WERI-Rb-1 (cell line): ENCODE data around the gene IL34.

Source experiments
- DNase-seq: peaks from one replicate; pipeline ENCODE4 v3.0.0-alpha.2; 2020
- H3K27ac ChIP-seq: fragments of 250-450 bp; sonication (Bioruptor Pico); 2 replicates; pipeline ENCODE4 v1.5.1; 2020; ENCODE audit warnings: mild to moderate bottlenecking, moderate library complexity
- H3K27me3 ChIP-seq: fragments of 250-450 bp; sonication (Bioruptor Pico); 2 replicates; pipeline ENCODE4 v1.5.1; 2021; ENCODE audit warnings: mild to moderate bottlenecking, low read depth, moderate library complexity; ENCODE audit not compliant: insufficient read depth, severe bottlenecking
- H3K36me3 ChIP-seq: fragments of 250-450 bp; sonication (Bioruptor Pico); 2 replicates; pipeline ENCODE4 v1.5.1; 2020; ENCODE audit warnings: mild to moderate bottlenecking, moderate library complexity
- H3K4me3 ChIP-seq: 2 replicates; pipeline ENCODE4 v1.5.1; 2011; ENCODE audit warnings: low read depth, mild to moderate bottlenecking, control low read depth, low read length
- H3K9me3 ChIP-seq: fragments of 250-450 bp; sonication (Bioruptor Pico); 2 replicates; pipeline ENCODE4 v1.5.1; 2021; ENCODE audit warnings: mild to moderate bottlenecking, moderate library complexity; ENCODE audit not compliant: severe bottlenecking
- TF ChIP-seq, protein P1 (sequence below): IDR thresholded peaks from 2 replicates; pipeline ENCODE4 v1.5.1; 2011; ENCODE audit warnings: low read depth, mild to moderate bottlenecking, control low read depth, inconsistent platforms, low read length

The IL34 gene

DNA sequence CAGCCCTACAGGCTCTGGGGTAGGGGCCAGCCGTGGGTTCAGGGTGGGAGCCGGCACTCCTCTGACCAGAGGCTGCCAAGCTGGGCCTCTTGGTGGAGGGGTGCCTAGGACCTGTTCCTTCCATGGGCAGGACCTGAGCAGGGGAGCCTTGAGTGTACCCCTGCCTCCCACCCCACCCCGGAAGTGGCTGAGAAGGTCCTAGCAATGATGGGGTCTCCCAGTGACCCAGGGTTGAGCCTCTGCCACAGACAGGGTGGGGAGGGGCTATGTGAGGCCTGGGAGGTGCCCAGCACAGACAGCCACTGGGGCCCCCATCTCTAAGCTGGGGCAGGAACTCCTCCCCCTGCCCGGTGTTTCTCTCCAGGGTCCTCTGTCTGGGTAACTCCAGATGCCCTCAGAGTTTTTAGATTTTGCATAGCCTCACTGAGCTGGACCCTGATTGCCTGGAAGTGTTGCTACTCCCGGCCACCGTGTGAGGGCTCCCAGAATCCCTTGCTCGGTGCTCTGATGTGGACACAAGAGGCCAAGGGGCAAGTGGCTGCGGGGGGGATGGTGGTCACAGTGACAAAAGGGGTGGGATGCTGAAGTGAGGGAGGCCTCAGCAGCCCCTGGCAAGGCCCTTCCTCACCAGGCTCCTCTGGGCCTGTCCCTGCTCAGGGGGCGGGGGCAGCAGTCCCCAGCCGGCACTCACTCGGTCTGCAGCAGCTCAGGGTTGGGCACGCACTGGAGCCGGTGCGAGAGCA lies 45.9 kb downstream of the IL34 start:
- H3K9me3 ChIP-seq = no peaks in the 10 kb centered on the region
- H3K27me3 ChIP-seq = no peaks in the 10 kb centered on the region
- peak overlapping the region; percentile 68 for H3K27ac ChIP-seq
- H3K4me3 ChIP-seq = no peak overlapping the region
- no peaks in the 10 kb centered on the region for H3K36me3 ChIP-seq
- TF ChIP-seq, protein P1, sequence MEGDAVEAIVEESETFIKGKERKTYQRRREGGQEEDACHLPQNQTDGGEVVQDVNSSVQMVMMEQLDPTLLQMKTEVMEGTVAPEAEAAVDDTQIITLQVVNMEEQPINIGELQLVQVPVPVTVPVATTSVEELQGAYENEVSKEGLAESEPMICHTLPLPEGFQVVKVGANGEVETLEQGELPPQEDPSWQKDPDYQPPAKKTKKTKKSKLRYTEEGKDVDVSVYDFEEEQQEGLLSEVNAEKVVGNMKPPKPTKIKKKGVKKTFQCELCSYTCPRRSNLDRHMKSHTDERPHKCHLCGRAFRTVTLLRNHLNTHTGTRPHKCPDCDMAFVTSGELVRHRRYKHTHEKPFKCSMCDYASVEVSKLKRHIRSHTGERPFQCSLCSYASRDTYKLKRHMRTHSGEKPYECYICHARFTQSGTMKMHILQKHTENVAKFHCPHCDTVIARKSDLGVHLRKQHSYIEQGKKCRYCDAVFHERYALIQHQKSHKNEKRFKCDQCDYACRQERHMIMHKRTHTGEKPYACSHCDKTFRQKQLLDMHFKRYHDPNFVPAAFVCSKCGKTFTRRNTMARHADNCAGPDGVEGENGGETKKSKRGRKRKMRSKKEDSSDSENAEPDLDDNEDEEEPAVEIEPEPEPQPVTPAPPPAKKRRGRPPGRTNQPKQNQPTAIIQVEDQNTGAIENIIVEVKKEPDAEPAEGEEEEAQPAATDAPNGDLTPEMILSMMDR = no peak
- DNase-seq = no peak

DNA sequence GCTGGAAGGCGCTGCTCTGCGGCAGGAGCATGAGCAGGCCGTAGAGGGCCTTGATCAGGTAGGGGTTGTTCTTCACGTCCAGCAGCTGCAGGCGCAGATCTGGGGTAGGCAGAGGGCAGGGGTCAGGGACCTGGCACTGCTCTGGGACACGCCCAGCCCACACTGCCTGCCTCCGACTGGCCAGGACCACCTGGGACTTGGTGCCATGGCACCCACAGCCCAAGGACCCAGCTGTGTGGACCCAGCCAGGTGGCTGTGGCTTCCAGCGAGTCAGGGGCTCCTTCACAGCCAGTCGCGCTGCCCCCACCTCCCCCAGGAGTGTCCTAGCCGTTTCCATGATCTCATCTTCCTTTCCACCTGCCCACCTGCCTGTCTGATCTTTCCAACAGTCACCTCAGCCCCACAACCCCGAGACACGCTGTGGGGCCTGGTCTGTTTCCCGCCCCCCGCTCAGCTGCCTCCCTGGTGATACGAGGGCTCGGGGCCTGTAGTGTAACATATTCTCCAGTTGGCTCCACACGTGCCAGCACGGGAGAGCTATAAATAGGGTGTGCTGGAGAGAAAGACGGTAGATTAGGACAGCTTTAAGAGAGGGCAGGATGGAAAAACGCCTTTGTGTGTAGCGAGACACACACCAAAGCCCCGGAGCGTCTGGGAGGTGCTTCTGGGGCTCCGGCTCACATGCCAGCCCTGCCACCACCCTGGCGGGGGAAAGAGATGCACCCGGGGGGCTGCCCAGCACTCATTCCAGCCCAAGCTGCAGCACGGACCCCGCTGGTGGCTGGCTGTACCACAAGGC lies 46.7 kb downstream of the IL34 start:
- Histone ChIP-seq H3K4me3 (no peak overlapping the region), H3K36me3 (peaks cover 1% of the 10 kb centered on the region; the same call in 1 of the 2 replicates), H3K27me3 (no peaks in the 10 kb centered on the region), H3K9me3 (no peaks in the 10 kb centered on the region), H3K27ac (peak overlapping the region; percentile 68)
- TF ChIP-seq, protein P1 = no peak
- peak; percentile 47 for DNase-seq

DNA sequence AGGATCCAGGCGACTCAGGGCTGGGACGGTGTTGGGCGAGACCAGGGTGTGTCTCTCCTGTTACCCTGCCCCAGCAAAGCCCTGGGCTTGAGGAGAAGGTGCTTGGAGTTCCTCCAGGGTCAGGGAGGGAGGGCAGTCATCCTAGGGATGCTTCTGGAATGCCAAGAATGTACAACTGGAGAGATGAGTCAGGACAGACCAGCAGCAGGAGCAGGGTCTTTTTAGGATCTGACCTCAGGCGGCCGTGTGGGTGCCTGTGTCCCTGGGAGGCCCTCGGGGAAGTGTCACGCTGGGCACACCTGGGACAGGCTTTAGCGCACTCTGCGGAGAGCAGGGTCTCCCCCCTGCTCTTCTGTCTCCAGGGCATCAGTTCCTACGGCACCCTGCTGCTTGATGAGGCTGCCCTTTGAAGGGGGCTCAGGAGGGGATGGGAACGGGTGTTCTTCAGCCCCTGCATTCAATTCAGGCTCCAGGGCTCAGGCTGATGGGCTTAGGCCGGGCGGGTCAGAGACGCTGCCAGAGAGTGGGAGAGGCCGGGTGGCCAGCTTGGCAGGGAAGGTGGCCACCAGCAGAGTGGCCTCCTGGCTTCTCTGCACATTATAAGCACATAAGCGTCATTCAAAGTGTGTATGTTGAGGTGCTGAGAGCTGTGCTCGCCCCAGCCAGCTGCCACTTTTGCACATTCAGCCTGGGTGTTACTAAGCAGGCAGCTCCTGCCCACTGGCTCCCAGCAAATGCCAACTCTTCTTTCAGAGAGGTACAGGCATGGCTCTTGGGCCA lies 47.9 kb downstream of the IL34 start:
- H3K4me3 ChIP-seq = no peak overlapping the region
- peaks cover 9% of the 10 kb centered on the region for H3K36me3 ChIP-seq
- DNase-seq = no peak
- peak overlapping the region; percentile 68 for H3K27ac ChIP-seq
- TF ChIP-seq, protein P1 = no peak
- H3K27me3 ChIP-seq = no peaks in the 10 kb centered on the region
- no peaks in the 10 kb centered on the region for H3K9me3 ChIP-seq

DNA sequence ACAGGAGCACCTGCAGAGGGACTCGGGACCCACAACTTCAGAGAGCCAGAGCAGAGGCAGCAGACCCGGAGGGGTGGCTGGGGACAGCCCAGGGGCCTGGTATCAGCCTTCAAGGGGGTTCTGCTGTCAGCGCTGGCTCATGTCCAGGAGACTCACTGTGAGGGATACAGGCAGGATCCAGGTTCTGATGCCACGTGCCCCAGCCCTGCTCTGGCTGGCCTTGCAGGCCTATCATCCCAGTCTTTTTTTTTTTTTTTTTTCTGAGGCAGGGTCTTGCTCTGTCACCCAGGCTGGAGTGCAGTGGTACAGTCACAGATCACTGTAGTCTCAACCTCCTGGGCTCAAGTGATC lies 48.5 kb downstream of the IL34 start:
- no peak overlapping the region for H3K27ac ChIP-seq
- TF ChIP-seq, protein P1 = no peak
- H3K27me3 ChIP-seq = no peaks in the 10 kb centered on the region
- peaks cover 14% of the 10 kb centered on the region for H3K36me3 ChIP-seq
- H3K4me3 ChIP-seq = no peak overlapping the region
- H3K9me3 ChIP-seq = no peaks in the 10 kb centered on the region
- DNase-seq = no peak

DNA sequence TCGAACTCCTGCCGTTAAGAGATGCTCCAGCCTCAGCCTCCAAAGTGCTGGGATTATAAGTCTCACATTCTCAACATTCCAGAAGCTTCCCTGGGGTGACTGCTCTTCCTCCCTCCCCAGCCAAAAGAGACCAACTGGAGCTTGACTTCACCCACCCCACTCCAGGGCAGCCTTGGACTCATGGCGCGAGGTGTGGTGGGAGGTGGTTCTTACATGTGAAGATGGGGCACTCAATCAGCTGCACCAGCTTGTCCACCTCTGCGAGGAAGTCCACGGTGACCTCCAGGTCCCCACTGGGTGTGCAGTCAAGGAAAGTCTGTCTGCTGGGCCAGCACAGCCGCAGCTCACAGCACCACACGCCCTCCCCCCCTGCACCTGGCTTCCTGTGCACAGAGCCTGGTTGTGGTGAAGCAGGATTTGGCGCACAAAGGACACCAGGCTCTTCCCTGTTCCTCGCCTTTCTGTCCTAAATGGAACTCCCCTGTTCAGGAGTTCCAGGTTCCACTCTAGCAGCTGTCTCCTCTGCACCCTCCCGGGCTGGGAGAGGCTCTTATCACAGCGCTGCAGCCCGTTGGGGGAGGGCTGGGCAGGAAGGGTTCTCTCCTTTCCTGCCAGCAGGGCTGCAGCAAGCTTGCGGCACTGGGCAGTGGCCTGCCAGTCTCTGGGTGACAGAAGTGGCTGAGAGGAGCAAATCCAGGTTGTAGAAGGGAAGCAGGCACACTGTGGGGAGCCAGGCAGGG lies 49.1 kb downstream of the IL34 start:
- Histone ChIP-seq H3K9me3 (no peaks in the 10 kb centered on the region), H3K4me3 (no peak overlapping the region), H3K36me3 (peaks cover 14% of the 10 kb centered on the region), H3K27ac (peak overlapping the region; percentile 39), H3K27me3 (no peaks in the 10 kb centered on the region)
- no peak for DNase-seq
- TF ChIP-seq, protein P1 = no peak
